Common myeloid progenitor, CD34-positive (primary cell): ENCODE results near the gene IFT122.
"Not testable (repeated sequence)": the region's sequence is repeated elsewhere in the genome, so short reads cannot be mapped to it uniquely, and the experiment has no call there.

ENCODE experiments used
- CTCF ChIA-PET: fragments of 350-600 bp; sonication (Branson Sonifier 250); formaldehyde crosslinking; loops from one replicate; lab custom pipeline; 2021; ENCODE audit warnings: antibody characterized with exemption; lab: Charles Lee
- POLR2A ChIA-PET: fragments of 350-600 bp; sonication (Branson Sonifier 250); formaldehyde crosslinking; loops from one replicate; lab custom pipeline; 2021; ENCODE audit warnings: antibody characterized with exemption; lab: Charles Lee
- DNase-seq, 3 donors: peaks; one replicate each; pipeline versions ENCODE4 v3.0.0 to v3.0.0-alpha.2; 2013
- H3K27ac ChIP-seq, 2 experiments: 1 replicate in 1 of 2; 2 replicates in 1 of 2; pipeline ENCODE4 v1.7.0; 2013; ENCODE audit warnings: inconsistent platforms in 2 of 2, low read length in 2 of 2, mild to moderate bottlenecking in 2 of 2, low read depth in 1 of 2, moderate library complexity in 1 of 2; ENCODE audit not compliant: severe bottlenecking in 2 of 2, insufficient read depth in 1 of 2, poor library complexity in 1 of 2
- H3K27me3 ChIP-seq, 5 experiments: replicated peaks in 2 of 5; 1 replicate in 3 of 5; 2 replicates in 2 of 5; pipeline versions ENCODE4 v1.6.1 to v1.7.0; 2013; ENCODE audit warnings: low read length in 4 of 5, mild to moderate bottlenecking in 2 of 5, moderate library complexity in 2 of 5, inconsistent platforms in 1 of 5; ENCODE audit not compliant: insufficient read depth in 5 of 5, control insufficient read depth in 4 of 5
- H3K36me3 ChIP-seq, 4 experiments: 1 replicate in 2 of 4; 2 replicates in 2 of 4; pipeline versions ENCODE4 v1.6.1 to v1.7.0; 2013; ENCODE audit warnings: low read length in 3 of 4, control low read depth in 1 of 4, mild to moderate bottlenecking in 1 of 4; ENCODE audit not compliant: control insufficient read depth in 4 of 4, insufficient read depth in 4 of 4
- H3K4me1 ChIP-seq, 4 experiments: 1 replicate in 3 of 4; 2 replicates in 1 of 4; pipeline versions ENCODE4 v1.6.1 to v1.7.1; 2013; ENCODE audit warnings: low read length in 3 of 4, mild to moderate bottlenecking in 3 of 4, control low read depth in 1 of 4, inconsistent platforms in 1 of 4, moderate library complexity in 1 of 4; ENCODE audit not compliant: control insufficient read depth in 4 of 4, insufficient read depth in 4 of 4; ENCODE audit errors: control extremely low read depth in 1 of 4
- H3K4me3 ChIP-seq, 7 experiments: 1 replicate in 4 of 7; 2 replicates in 3 of 7; pipeline versions ENCODE4 v1.5.1 to v1.7.0; 2013; ENCODE audit warnings: mild to moderate bottlenecking in 7 of 7, low read length in 6 of 7, moderate library complexity in 6 of 7, inconsistent platforms in 2 of 7, low read depth in 2 of 7, control low read depth in 1 of 7; ENCODE audit not compliant: insufficient read depth in 4 of 7, control insufficient read depth in 1 of 7; ENCODE audit errors: extremely low read depth in 1 of 7
- H3K9me3 ChIP-seq, 5 experiments: 1 replicate in 4 of 5; 2 replicates in 1 of 5; pipeline versions ENCODE4 v1.6.1 to v1.7.1; 2013; ENCODE audit warnings: low read length in 4 of 5, mild to moderate bottlenecking in 2 of 5, inconsistent platforms in 1 of 5, low read depth in 1 of 5, moderate library complexity in 1 of 5; ENCODE audit not compliant: control insufficient read depth in 4 of 5, insufficient read depth in 2 of 5; ENCODE audit errors: control extremely low read depth in 1 of 5
- WGBS: methylation state at CpG from one replicate; pipeline ENCODE4 v1.1.5; 2013; ENCODE audit not compliant: insufficient coverage; 5-methylcytosine and 5-hydroxymethylcytosine counted together

IFT122 gene

GRCh38 chr3:129489258-129489657, 49.2 kb downstream of the IFT122 start:
- H3K27ac ChIP-seq, H3K9me3 ChIP-seq, H3K27me3 ChIP-seq, DNase-seq, POLR2A ChIA-PET, H3K4me1 ChIP-seq, H3K4me3 ChIP-seq: not testable (repeated sequence)
- CTCF ChIA-PET, result interaction anchor here (0.7 to 3.5 kb wide), 11 partner anchors 13 to 449 kb away, joined by 3 to 17 read pairs (median 6); partner anchors contain the start of genes IFT122 and MBD4
- WGBS, result 100% methylated on average over 4 of the region's 10 CpGs
- peaks cover 5 to 49% (median 18%) of the 10 kb centered on the region in 4 experiments for H3K36me3 ChIP-seq

DNA sequence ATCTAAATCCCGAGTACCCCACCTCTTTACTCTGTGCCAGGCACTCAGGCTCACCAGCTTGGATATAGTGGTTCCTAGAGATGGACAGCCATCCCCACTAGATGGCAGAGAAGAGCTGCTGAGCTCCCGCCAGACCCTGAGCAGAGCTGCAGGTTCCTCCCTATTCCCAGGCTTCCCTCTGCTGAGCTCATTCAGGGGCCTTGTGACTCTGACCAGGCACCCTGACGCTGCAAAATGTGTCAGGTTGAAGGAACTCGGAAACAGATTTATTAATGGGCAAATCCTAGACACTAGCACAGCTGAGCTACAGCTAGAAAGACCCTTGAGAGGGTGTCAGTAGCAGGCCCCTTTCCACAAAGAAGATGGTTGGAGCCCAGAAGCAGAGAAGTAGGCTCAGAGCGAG, 50.2 kb downstream of the IFT122 start:
- CTCF ChIA-PET, result interaction anchor here (0.6 to 3.5 kb wide), 41 partner anchors 10 to 452 kb away, joined by 3 to 17 read pairs (median 4); no protein-coding TSS in a partner anchor
- H3K4me1 ChIP-seq, result peaks cover 0 to 9% (median 4%) of the 10 kb centered on the region in 4 experiments
- WGBS, result 25% methylated on average over 4 of the region's 5 CpGs
- peak; percentile 73 to 85 (median 83) for DNase-seq
- no peak overlapping the region for H3K27ac ChIP-seq
- no peaks in the 10 kb centered on the region for H3K27me3 ChIP-seq
- H3K36me3 ChIP-seq, result peaks cover 5 to 45% (median 15%) of the 10 kb centered on the region in 4 experiments
- POLR2A ChIA-PET, result no interaction called here
- H3K9me3 ChIP-seq, result no peaks in the 10 kb centered on the region
- H3K4me3 ChIP-seq, result no peak overlapping the region

DNA sequence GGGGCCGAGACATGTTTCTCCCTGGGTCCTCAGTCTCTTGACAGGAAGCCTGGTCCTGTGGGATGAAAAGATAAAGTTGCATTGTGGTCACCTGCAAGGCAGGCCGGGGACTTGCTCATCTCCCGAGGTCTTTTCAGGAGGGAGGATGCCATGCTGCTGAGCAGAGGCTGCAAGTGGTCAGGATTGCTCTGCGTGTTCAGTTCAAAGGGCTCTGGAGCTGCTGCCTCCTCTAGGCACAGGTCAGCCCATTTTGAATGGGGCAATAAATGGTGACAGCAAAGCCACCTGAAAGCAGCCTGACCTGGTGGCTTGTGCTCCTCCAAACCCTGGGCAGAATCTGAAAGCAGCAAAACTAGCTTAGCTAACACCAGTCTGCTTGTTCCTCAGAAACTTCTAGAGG, 51.1 kb downstream of the IFT122 start:
- POLR2A ChIA-PET, H3K27me3 ChIP-seq, DNase-seq, H3K4me3 ChIP-seq, H3K9me3 ChIP-seq, H3K27ac ChIP-seq, H3K4me1 ChIP-seq: not testable (repeated sequence)
- CTCF ChIA-PET, result interaction anchor here (0.8 to 3.5 kb wide), 23 partner anchors 11 to 447 kb away, joined by 3 to 17 read pairs (median 5); no protein-coding TSS in a partner anchor
- 83% methylated on average over 3 of the region's 4 CpGs for WGBS
- peaks cover 4 to 43% (median 16%) of the 10 kb centered on the region in 4 experiments for H3K36me3 ChIP-seq

- no peak overlapping the region for H3K27ac ChIP-seq
- H3K4me1 ChIP-seq, result peaks cover 0 to 9% (median 4%) of the 10 kb centered on the region in 4 experiments
- H3K4me3 ChIP-seq, result no peak overlapping the region
- 100% methylated on average over 6 of the region's 9 CpGs for WGBS
- ChIA-PET POLR2A (interaction anchor here (0.6 kb wide), 1 partner anchor 338 kb away, joined by 3 read pairs; no protein-coding TSS in a partner anchor), CTCF (interaction anchor here (1.1 to 3.5 kb wide), 11 partner anchors 16 to 340 kb away, joined by 3 to 15 read pairs (median 4); no protein-coding TSS in a partner anchor)
- peaks cover 0 to 38% (median 17%) of the 10 kb centered on the region in 4 experiments for H3K36me3 ChIP-seq
- H3K27me3 ChIP-seq, result no peaks in the 10 kb centered on the region
- DNase-seq, result no peak
- no peaks in the 10 kb centered on the region for H3K9me3 ChIP-seq
Measured at GRCh38 chr3:129491794-129492193, 51.8 kb downstream of the IFT122 start.

- H3K4me1 ChIP-seq, result peaks cover 0 to 9% (median 4%) of the 10 kb centered on the region in 4 experiments
- H3K27me3 ChIP-seq, result no peaks in the 10 kb centered on the region
- no peak for DNase-seq
- H3K4me3 ChIP-seq, result no peak overlapping the region
- peaks cover 0 to 43% (median 19%) of the 10 kb centered on the region in 4 experiments for H3K36me3 ChIP-seq
- POLR2A ChIA-PET, result no interaction called here
- CTCF ChIA-PET, result interaction anchor here (0.8 to 3.1 kb wide), 12 partner anchors 14 to 441 kb away, joined by 3 to 7 read pairs (median 4); no protein-coding TSS in a partner anchor
- H3K9me3 ChIP-seq, result no peaks in the 10 kb centered on the region
- no peak overlapping the region for H3K27ac ChIP-seq
- 80% methylated on average over 1 of the region's 4 CpGs for WGBS
Measured at GRCh38 chr3:129492691-129493090, 52.7 kb downstream of the IFT122 start.

GRCh38 chr3:129493206-129493605, 53.2 kb downstream of the IFT122 start:
- Histone ChIP-seq H3K4me3 (no peak overlapping the region), H3K27me3 (no peaks in the 10 kb centered on the region), H3K36me3 (peaks cover 0 to 42% (median 19%) of the 10 kb centered on the region in 4 experiments), H3K27ac (no peak overlapping the region), H3K4me1 (peaks cover 0 to 9% (median 4%) of the 10 kb centered on the region in 4 experiments), H3K9me3 (no peaks in the 10 kb centered on the region)
- CTCF ChIA-PET, result interaction anchor here (0.8 to 3.1 kb wide), 12 partner anchors 11 to 441 kb away, joined by 3 to 7 read pairs (median 4); no protein-coding TSS in a partner anchor
- 91% methylated on average over 4 of the region's 4 CpGs for WGBS
- POLR2A ChIA-PET, result no interaction called here
- no peak for DNase-seq

- 94% methylated on average over 3 of the region's 5 CpGs for WGBS
- CTCF ChIA-PET, result interaction anchor here (1.7 to 3.1 kb wide), 2 partner anchors 12 to 330 kb away, joined by 4 to 7 read pairs; no protein-coding TSS in a partner anchor
- peaks cover 0 to 39% (median 18%) of the 10 kb centered on the region in 4 experiments for H3K36me3 ChIP-seq
- H3K27me3 ChIP-seq, H3K4me1 ChIP-seq, H3K27ac ChIP-seq, H3K9me3 ChIP-seq, DNase-seq, H3K4me3 ChIP-seq: not testable (repeated sequence)
- POLR2A ChIA-PET, result interaction anchor here (0.6 kb wide), 1 partner anchor 23 kb away, joined by 3 read pairs; no protein-coding TSS in a partner anchor
Measured at GRCh38 chr3:129494499-129494898, 54.5 kb downstream of the IFT122 start.
